KBM-7 (cell line): ENCODE data around the gene CUEDC1.

Experiments used
- DNase-seq: peaks from one replicate; pipeline ENCODE4 v3.0.0-alpha.2; 2015
- in situ Hi-C: fragments of 300-500 bp; cut with MboI; formaldehyde crosslinking; loops from 2 replicates; pipeline ENCODE4 v1.14.3; 2020; ENCODE audit warnings: low sequenced_read_pairs, low pct_unique_long_range_greater_than_20kb, mixed read lengths

Gene CUEDC1

GRCh38 chr17:57955183-57955931, at the start of gene CUEDC1:
Gene CUEDC1, minus strand, starts transcription at chr17:57955412. Its CDS starts 69,848 bp downstream, at chr17:57885564.
- in situ Hi-C loops = no loop called here
- DNase-seq = no peak

GRCh38 chr17:58004060-58004459, 48.8 kb upstream of the CUEDC1 start:
- no peak for DNase-seq
- in situ Hi-C loops = no loop called here

- DNase-seq = no peak
- in situ Hi-C loops = no loop called here
Measured at GRCh38 chr17:58002973-58003372, 47.8 kb upstream of the CUEDC1 start.

GRCh38 chr17:58002154-58002948, 47.1 kb upstream of the CUEDC1 start:
- in situ Hi-C loops = no loop called here
- no peak for DNase-seq

GRCh38 chr17:58001461-58002124, 46.4 kb upstream of the CUEDC1 start:
- in situ Hi-C loops = no loop called here
- DNase-seq = no peak

- peak; percentile 87 for DNase-seq
- in situ Hi-C loops = loop anchor here (10.0 kb wide), 1 partner anchor 135 kb away; no protein-coding TSS in a partner anchor
Measured at GRCh38 chr17:57999496-58000017, 44.3 kb upstream of the CUEDC1 start.

GRCh38 chr17:57999010-57999495, 43.8 kb upstream of the CUEDC1 start:
- DNase-seq = no peak
- in situ Hi-C loops = loop anchor here (10.0 kb wide), 1 partner anchor 134 kb away; no protein-coding TSS in a partner anchor

- DNase-seq = no peak
- in situ Hi-C loops = loop anchor here (10.0 kb wide), 1 partner anchor 132 kb away; no protein-coding TSS in a partner anchor
Measured at GRCh38 chr17:57997085-57997809, 42.0 kb upstream of the CUEDC1 start.

- in situ Hi-C loops = loop anchor here (10.0 kb wide), 1 partner anchor 131 kb away; no protein-coding TSS in a partner anchor
Measured at GRCh38 chr17:57995076-57995956, 40.1 kb upstream of the CUEDC1 start.

GRCh38 chr17:57994436-57994835, 39.2 kb upstream of the CUEDC1 start:
- in situ Hi-C loops = loop anchor here (10.0 kb wide), 1 partner anchor 130 kb away; no protein-coding TSS in a partner anchor
- peak; percentile 25 for DNase-seq

More at GRCh38 chr17:57995076-57995956, 40.1 kb upstream of the CUEDC1 start:
- peak; percentile 86 for DNase-seq

- in situ Hi-C loops = loop anchor here (10.0 kb wide), 1 partner anchor 129 kb away; no protein-coding TSS in a partner anchor
- peak; percentile 92 for DNase-seq
Measured at GRCh38 chr17:57993471-57994365, 38.5 kb upstream of the CUEDC1 start.

- no peak for DNase-seq
- in situ Hi-C loops = loop anchor here (10.0 kb wide), 1 partner anchor 127 kb away; no protein-coding TSS in a partner anchor
Measured at GRCh38 chr17:57991537-57991936, 36.3 kb upstream of the CUEDC1 start.

- DNase-seq = no peak
- in situ Hi-C loops = loop anchor here (10.0 kb wide), 1 partner anchor 125 kb away; no protein-coding TSS in a partner anchor
Measured at GRCh38 chr17:57990037-57990436, 34.8 kb upstream of the CUEDC1 start.

- in situ Hi-C loops = no loop called here
- peak; percentile 62 for DNase-seq
Measured at GRCh38 chr17:57988301-57989250, 33.4 kb upstream of the CUEDC1 start.

GRCh38 chr17:57987581-57988300, 32.5 kb upstream of the CUEDC1 start, which contains the start of gene VEZF1:
Gene VEZF1, minus strand, starts transcription at chr17:57988254. Its CDS starts 143 bp downstream, at chr17:57988111.
- DNase-seq = peak; percentile 65
- in situ Hi-C loops = no loop called here
